NK-92 (cell line): ENCODE measurements around the gene KCNMA1.

ENCODE experiments used
- DNase-seq: peaks from one replicate; lab custom pipeline; 2025; ENCODE audit not compliant: unreplicated experiment; lab: John Stamatoyannopoulos, UW

KCNMA1 gene

GRCh38 chr10:77229704-77230103, 407.9 kb downstream of the KCNMA1 start:
- no peak for DNase-seq

DNA sequence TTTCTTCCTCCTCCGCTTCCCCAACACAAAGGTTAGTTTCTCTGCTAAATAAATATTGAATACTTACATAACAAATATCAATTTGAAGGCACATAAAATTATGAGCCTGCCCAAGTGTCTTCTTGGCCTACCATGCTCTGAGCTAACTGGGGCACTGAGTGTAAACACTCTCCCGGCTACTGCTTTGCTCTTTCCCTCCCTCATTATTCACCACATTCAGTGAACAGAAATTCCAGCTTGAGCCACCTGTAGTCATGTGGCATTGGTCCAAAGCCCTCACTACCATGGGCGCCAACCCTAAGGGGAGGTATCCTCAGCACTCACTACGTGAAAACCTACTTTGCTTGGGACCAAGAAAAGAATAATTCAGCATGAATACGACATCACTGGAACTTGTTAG, 409.0 kb downstream of the KCNMA1 start:
- no peak for DNase-seq

DNA sequence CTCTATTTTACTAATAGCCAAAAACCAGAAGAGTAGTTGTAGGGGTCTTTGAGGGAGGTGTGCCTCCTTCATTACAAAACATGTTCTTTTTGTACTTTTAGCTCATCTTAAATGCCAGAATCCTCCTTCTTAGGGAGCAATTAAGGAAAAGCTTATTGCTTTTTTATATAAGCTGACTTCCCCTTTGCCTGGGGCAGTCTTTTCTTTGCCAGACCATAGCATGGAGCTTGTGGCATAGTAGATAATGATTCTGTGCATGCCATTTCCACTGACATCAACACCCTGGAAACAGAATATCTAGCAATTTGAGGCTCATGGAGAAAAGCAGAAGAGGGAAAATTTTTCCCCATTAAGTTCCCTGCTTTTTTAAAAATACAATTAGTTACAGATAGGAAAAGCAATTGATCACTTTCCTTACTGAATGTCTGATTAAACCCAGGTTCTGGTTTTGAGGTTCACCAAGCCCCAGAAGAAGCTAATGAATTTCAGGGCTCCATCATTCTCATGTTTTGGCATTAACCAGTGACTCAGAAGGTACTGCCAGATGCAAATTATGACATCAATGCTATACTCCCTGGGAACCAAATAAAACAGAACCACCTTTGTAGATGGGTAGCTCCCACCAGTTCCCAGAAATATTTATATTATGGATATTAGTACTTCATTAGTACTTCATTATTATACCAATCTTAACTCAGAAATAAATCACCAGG, 410.6 kb downstream of the KCNMA1 start:
- DNase-seq, result no peak

- DNase-seq, result no peak
Observed at GRCh38 chr10:77226452-77226851, 411.2 kb downstream of the KCNMA1 start.

- no peak for DNase-seq
Observed at GRCh38 chr10:77226020-77226419, 411.6 kb downstream of the KCNMA1 start.

DNA sequence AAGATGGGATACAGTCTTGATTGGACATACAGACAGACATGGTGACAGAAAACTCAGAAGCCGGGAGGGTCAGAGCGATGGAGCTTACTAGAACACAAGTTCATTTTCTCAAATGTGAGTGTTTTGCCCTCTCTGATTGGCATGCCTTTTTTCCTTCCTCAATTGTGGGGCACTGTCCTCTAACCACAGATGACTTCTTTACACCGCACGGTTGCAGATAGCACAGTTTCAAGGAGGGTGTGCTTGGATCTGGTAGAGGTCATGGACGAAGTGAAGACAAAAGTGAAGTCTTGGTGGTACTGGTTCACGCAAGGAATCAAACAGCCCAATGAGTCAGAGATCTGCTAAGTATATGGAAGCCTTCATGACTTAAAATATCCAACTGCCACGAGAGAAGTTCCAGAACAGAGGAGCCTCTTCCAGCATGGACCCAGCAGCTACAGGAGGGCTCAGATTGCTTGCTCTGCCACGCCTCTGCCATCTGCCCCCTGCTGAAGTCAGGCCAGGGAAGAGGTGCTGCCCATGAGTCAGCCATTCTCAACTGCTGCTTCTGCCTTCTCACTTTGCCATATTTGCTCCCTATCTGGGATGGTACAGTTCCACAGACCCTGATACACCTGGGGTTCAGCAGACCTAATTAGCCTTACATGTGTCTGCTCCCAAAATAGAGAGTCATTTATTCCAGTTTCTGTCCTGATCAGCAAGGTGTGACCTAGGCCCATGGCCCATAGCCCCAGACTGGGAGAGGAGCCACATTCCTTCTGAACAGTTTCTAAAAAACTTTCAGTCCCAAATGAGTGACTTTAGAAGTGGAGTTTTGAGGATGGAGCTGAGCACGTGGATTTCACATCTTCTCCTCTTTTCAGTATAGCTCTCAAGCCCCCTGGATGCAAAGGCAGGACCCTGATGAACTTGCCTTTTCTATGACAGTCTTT, 413.8 kb downstream of the KCNMA1 start:
- no peak for DNase-seq

DNA sequence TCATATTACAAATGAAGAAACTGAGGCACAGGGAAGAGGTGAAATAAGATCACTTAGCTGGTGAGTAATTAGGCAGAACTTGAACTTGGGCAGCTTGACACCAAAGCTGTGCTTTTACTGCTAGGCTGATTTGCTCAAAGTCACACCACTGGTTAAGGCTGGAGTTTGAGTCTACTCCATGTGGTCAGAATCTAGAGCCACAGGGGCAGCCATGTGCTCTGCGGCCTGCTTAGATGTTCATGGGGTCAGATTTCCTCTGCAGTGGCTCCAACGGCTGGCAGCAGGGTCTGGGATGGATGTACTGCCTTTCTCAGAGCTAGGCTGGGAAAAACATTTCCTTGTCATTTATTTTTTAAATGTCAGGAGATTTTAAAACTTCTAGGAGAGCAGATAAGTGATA, 417.5 kb downstream of the KCNMA1 start:
- DNase-seq, result no peak

DNA sequence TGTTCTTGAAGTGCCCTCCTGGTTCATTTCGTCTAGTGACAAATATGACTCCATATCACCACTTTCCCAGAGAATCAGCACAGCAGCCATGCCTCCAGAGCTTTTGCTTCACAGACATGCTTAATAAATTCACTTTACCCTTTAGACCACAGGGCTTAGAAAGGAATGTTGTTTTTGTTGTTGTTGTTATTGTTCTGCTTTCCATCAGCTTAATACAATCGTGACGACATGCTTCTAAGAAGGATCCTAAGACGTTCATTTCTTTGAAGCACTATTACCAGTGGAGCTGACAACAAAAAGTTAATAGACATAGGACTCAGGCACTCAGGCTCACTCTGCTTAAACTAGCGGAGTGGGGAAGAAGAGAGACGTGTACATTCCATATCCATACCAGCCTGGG, 418.6 kb downstream of the KCNMA1 start:
- DNase-seq, result no peak

- no peak for DNase-seq
Observed at GRCh38 chr10:77214799-77215198, 422.8 kb downstream of the KCNMA1 start.

DNA sequence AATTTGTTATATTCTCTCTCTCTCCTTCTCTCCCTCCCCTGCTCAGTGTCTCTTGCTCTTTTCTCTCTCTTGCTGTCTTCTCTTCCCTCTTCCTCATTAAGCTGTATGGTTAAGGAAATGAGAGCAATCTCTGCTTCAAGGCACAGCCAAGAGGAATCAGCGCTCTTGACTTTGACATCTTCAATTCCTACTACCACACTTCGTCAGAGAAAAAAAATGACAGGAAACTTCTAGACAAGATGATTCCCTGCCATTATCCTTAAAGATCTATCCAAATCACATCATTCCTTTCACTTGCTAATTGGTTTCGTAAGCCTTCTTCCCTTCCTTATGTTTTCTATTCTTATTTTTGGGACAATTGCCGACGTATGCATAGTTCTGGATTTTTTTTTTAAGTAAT, 425.0 kb downstream of the KCNMA1 start:
- DNase-seq, result no peak

DNA sequence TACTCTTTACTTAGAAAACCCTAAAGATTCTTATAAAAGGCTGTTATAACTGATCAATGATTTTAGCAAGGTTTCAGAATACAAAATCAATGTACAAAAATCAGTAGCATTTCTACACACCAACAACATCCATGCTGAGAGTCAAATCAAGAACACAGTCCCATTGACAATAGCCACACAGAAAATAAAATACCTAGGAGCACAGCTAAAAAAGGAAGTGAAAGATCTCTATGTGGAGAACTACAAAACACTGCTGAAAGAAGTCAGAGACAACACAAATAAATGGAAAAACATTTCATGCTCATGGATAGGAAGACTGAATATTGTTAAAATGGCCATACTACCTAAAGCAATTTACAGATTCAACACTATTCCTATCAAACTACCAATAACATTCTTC, 427.0 kb downstream of the KCNMA1 start:
- DNase-seq, result no peak

- DNase-seq, result no peak
Observed at GRCh38 chr10:77208684-77209256, 428.8 kb downstream of the KCNMA1 start.

DNA sequence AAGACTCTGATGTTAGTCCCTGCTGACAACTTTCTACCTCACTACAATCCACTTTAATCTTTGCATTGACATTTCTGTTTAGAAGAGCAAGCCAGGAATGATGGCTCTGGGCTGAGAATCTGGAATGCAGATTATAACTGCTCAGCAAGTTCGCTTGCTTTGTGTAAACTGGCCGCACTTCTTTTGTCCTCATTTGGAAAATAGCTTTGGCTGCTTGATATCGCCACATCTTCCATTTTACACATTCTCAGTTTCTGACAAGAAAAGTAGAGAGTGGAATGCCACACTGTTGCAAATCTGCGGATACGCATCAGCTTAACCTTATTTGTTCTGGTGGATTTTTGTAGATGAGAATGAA, 429.8 kb downstream of the KCNMA1 start:
- DNase-seq, result no peak

- no peak for DNase-seq
Observed at GRCh38 chr10:77207182-77207827, 430.3 kb downstream of the KCNMA1 start.

DNA sequence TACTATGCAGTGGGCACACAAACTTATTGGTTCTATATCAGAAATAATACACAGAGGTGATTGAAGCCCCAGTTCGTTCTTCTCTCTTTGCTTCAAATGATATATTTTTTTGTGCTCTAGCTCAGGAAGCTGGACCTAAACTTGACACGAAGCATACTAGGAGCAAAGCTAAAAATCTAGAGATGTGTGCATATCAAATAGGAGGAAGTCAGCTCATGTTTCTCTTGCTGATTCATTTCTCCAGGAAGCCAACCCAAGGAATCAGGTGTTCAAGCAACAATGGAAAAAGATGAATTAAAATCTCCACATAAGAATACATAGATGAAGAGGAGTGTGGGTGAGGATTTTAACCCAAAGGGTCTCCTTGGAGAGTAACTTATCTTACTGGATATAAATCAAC, 432.5 kb downstream of the KCNMA1 start:
- no peak for DNase-seq

GRCh38 chr10:77204171-77204570, 433.4 kb downstream of the KCNMA1 start:
- no peak for DNase-seq

- no peak for DNase-seq
Observed at GRCh38 chr10:77202857-77203256, 434.8 kb downstream of the KCNMA1 start.

- DNase-seq, result no peak
Observed at GRCh38 chr10:77201135-77202106, 436.2 kb downstream of the KCNMA1 start.

DNA sequence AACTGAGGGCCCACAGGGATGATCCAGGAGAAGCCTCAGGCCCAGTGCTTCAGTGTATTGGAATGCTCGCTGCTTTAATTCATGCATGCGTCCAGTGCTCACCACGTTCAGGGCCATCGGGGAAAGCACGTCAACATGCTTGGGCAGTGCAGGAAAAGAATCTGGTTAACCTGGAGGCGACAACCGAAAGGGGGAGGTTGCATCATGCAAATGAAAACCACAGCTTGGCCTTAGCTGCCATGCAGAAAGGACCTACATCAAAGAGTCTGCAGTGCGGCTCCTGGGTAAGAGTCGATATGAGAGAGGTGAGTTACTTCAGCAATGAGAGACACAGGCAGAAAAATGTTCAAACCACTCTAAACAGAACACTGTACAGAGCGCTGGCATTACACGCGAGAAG, 440.1 kb downstream of the KCNMA1 start:
- DNase-seq, result no peak

GRCh38 chr10:77196614-77197013, 441.0 kb downstream of the KCNMA1 start:
- no peak for DNase-seq
